HEK293T (cell line): ENCODE measurements around the gene ITGA11.

Experiments used
- CTCF ChIA-PET: fragments of 350-600 bp; formaldehyde crosslinking; extraction: SDS; loops from one replicate; lab custom pipeline; 2021; ENCODE audit warnings: antibody characterized with exemption, inconsistent platforms; lab: Yijun Ruan, JAX
- POLR2A ChIA-PET: fragments of 350-600 bp; formaldehyde crosslinking; extraction: SDS; loops from one replicate; lab custom pipeline; 2020; ENCODE audit warnings: antibody characterized with exemption, inconsistent platforms; lab: Yijun Ruan, JAX
- DNase-seq: peaks from one replicate; pipeline ENCODE4 v3.0.0; 2012; ENCODE audit warnings: mixed read lengths; ENCODE audit errors: extremely low spot score
- ARNT ChIP-seq: fragments of 450-650 bp; IDR thresholded peaks from 2 replicates; pipeline ENCODE4 v1.6.1; 2017; ENCODE audit warnings: mild to moderate bottlenecking
- BHLHE40 ChIP-seq: fragments of 450-650 bp; IDR thresholded peaks from 2 replicates; pipeline ENCODE4 v1.6.1; 2016; ENCODE audit warnings: mild to moderate bottlenecking, moderate library complexity, borderline replicate concordance
- CTBP1 ChIP-seq: fragments of 450-650 bp; IDR thresholded peaks from 2 replicates; pipeline ENCODE4 v1.6.1; 2016; ENCODE audit warnings: borderline replicate concordance
- ELF4 ChIP-seq: fragments of 450-650 bp; IDR thresholded peaks from 2 replicates; pipeline ENCODE4 v1.6.1; 2017; ENCODE audit warnings: antibody characterized with exemption
- FOXA1 ChIP-seq: fragments of 450-650 bp; IDR thresholded peaks from 2 replicates; pipeline ENCODE4 v1.6.1; 2016; ENCODE audit warnings: mild to moderate bottlenecking
- FOXK2 ChIP-seq: fragments of 450-650 bp; IDR thresholded peaks from 2 replicates; pipeline ENCODE4 v1.6.1; 2016; ENCODE audit warnings: mild to moderate bottlenecking
- FOXM1 ChIP-seq: fragments of 450-650 bp; IDR thresholded peaks from 2 replicates; pipeline ENCODE4 v1.6.1; 2017; ENCODE audit warnings: mild to moderate bottlenecking, borderline replicate concordance
- HDGF ChIP-seq: fragments of 450-650 bp; IDR thresholded peaks from 2 replicates; pipeline ENCODE4 v1.6.1; 2017; ENCODE audit warnings: antibody characterized with exemption, borderline replicate concordance
- L3MBTL2 ChIP-seq: fragments of 450-650 bp; conservative IDR thresholded peaks from 2 replicates; pipeline ENCODE4 v1.6.1; 2016; ENCODE audit warnings: mild to moderate bottlenecking
- LEF1 ChIP-seq: fragments of 450-650 bp; IDR thresholded peaks from 2 replicates; pipeline ENCODE4 v1.6.1; 2017; ENCODE audit warnings: mild to moderate bottlenecking, borderline replicate concordance
- NFRKB ChIP-seq: fragments of 450-650 bp; IDR thresholded peaks from 2 replicates; pipeline ENCODE4 v1.6.1; 2016; ENCODE audit warnings: mild to moderate bottlenecking, moderate library complexity
- PKNOX1 ChIP-seq: fragments of 450-650 bp; IDR thresholded peaks from 2 replicates; pipeline ENCODE4 v1.6.1; 2016
- SP1 ChIP-seq: fragments of 450-650 bp; IDR thresholded peaks from 2 replicates; pipeline ENCODE4 v1.6.1; 2017
- SUZ12 ChIP-seq: fragments of 450-650 bp; IDR thresholded peaks from 2 replicates; pipeline ENCODE4 v1.6.1; 2016; ENCODE audit warnings: mild to moderate bottlenecking
- TARDBP ChIP-seq: fragments of 450-650 bp; IDR thresholded peaks from 2 replicates; pipeline ENCODE4 v1.6.1; 2016
- ZNF384 ChIP-seq: fragments of 450-650 bp; IDR thresholded peaks from 2 replicates; pipeline ENCODE4 v1.6.1; 2016

The ITGA11 gene

GRCh38 chr15:68410466-68411342 is 21.3 kb downstream of the ITGA11 start:
- CTCF ChIA-PET, result interaction anchor here (0.6 kb wide), 1 partner anchor 94 kb away, joined by 3 read pairs; no protein-coding TSS in a partner anchor
- TF ChIP-seq L3MBTL2 (no peak), LEF1 (no peak), ELF4 (no peak), HDGF (no peak), FOXK2 (no peak), CTBP1 (no peak), FOXM1 (no peak), NFRKB (no peak), ZNF384 (no peak), BHLHE40 (no peak), SUZ12 (no peak), ARNT (no peak), TARDBP (no peak), PKNOX1 (no peak), SP1 (no peak)
- POLR2A ChIA-PET, result no interaction called here
- DNase-seq, result no peak

GRCh38 chr15:68409736-68410370 is 22.1 kb downstream of the ITGA11 start:
- ChIA-PET CTCF (interaction anchor here (0.6 to 1.0 kb wide), 2 partner anchors 44 to 93 kb away, joined by 3 read pairs; no protein-coding TSS in a partner anchor), POLR2A (no interaction called here)
- no peak for TF ChIP-seq TARDBP
- TF ChIP-seq FOXM1, result no peak
- no peak for TF ChIP-seq SUZ12
- TF ChIP-seq ZNF384, result no peak
- no peak for TF ChIP-seq FOXK2
- TF ChIP-seq ELF4, result no peak
- TF ChIP-seq BHLHE40, result no peak
- no peak for TF ChIP-seq ARNT
- no peak for TF ChIP-seq HDGF
- no peak for TF ChIP-seq PKNOX1
- no peak for TF ChIP-seq SP1
- TF ChIP-seq L3MBTL2, result no peak
- no peak for TF ChIP-seq NFRKB
- no peak for TF ChIP-seq FOXA1
- TF ChIP-seq CTBP1, result no peak
- no peak for TF ChIP-seq LEF1
- DNase-seq, result no peak

- no peak for TF ChIP-seq HDGF
- TF ChIP-seq CTBP1, result no peak
- no peak for TF ChIP-seq TARDBP
- no peak for TF ChIP-seq SP1
- no peak for TF ChIP-seq L3MBTL2
- TF ChIP-seq FOXA1, result no peak
- no peak for TF ChIP-seq BHLHE40
- no peak for TF ChIP-seq ELF4
- TF ChIP-seq NFRKB, result no peak
- no peak for TF ChIP-seq FOXM1
- no peak for TF ChIP-seq ARNT
- TF ChIP-seq ZNF384, result no peak
- ChIA-PET POLR2A (no interaction called here), CTCF (interaction anchor here (1.0 kb wide), 1 partner anchor 44 kb away, joined by 3 read pairs; no protein-coding TSS in a partner anchor)
- no peak for DNase-seq
Measured at GRCh38 chr15:68408971-68409370, 23.0 kb downstream of the ITGA11 start.

GRCh38 chr15:68407886-68408881 is 23.8 kb downstream of the ITGA11 start:
- ChIA-PET CTCF (no interaction called here), POLR2A (no interaction called here)
- DNase-seq, result no peak
- TF ChIP-seq ZNF384, result no peak
- no peak for TF ChIP-seq CTBP1
- TF ChIP-seq NFRKB, result no peak
- TF ChIP-seq LEF1, result no peak
- TF ChIP-seq PKNOX1, result no peak
- no peak for TF ChIP-seq FOXK2
- TF ChIP-seq FOXM1, result no peak
- no peak for TF ChIP-seq ARNT
- TF ChIP-seq SUZ12, result no peak
- no peak for TF ChIP-seq FOXA1
- no peak for TF ChIP-seq L3MBTL2
- no peak for TF ChIP-seq ELF4
- TF ChIP-seq BHLHE40, result no peak
- TF ChIP-seq TARDBP, result no peak
- no peak for TF ChIP-seq SP1
- TF ChIP-seq HDGF, result no peak
